Stimulated activated memory B cell treated with anti-CD40 and anti-IgM and Interleukin-4, amounts not matched to agents 10 μg/mL and 1 μg/mL and 100 μg/mL, for 72 hours (primary cell): ENCODE results near the gene CCDC201.
A peak's percentile ranks its signal among the peaks of the same experiment; 100 is the strongest.

Experiments
- ATAC-seq: fragments of 150-1000 bp; cut with Tn5 transposase; 2 replicates; pipeline ENCODE4 v1.10.0; 2021
- H3K27ac Mint-ChIP-seq: one replicate; pipeline ENCODE4 v1.8.0; 2022; ENCODE audit warnings: mild to moderate bottlenecking, mixed read lengths
- H3K27me3 Mint-ChIP-seq: one replicate; pipeline ENCODE4 v1.8.0; 2022; ENCODE audit warnings: mixed read lengths
- H3K36me3 Mint-ChIP-seq: one replicate; pipeline ENCODE4 v1.8.0; 2022; ENCODE audit warnings: mixed read lengths
- H3K4me1 Mint-ChIP-seq: one replicate; pipeline ENCODE4 v1.8.0; 2022; ENCODE audit warnings: mixed read lengths
- H3K4me3 Mint-ChIP-seq: one replicate; pipeline ENCODE4 v1.8.0; 2022; ENCODE audit warnings: mild to moderate bottlenecking, moderate library complexity, mixed read lengths
- H3K9me3 Mint-ChIP-seq: one replicate; pipeline ENCODE4 v1.8.0; 2022; ENCODE audit warnings: mixed read lengths

Gene CCDC201

DNA sequence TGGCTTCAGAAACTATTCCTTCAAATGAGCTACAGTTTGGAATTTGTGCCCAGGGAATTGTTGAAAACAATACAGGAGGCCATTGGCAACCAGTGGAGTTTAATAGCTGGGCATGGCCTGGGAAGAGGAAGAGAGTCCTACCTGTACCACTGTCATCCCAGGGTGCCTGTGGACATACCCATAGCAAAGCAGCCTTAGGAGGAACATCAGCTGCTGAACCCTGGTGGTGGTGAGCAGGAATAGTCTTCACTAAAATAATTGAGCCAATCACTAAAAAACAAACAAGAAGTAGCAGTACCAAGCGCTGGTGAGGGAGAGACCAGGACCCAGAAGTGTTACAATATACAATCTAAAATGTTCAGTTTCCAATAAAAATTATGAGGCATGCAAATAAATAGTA, 29.9 kb upstream of the CCDC201 start:
- Mint-ChIP-seq H3K4me3 (no peak overlapping the region), H3K27ac (no peak overlapping the region), H3K4me1 (no peaks in the 10 kb centered on the region), H3K27me3 (peaks cover 6% of the 10 kb centered on the region), H3K36me3 (no peaks in the 10 kb centered on the region), H3K9me3 (peaks cover 3% of the 10 kb centered on the region)
- ATAC-seq, result no peak

DNA sequence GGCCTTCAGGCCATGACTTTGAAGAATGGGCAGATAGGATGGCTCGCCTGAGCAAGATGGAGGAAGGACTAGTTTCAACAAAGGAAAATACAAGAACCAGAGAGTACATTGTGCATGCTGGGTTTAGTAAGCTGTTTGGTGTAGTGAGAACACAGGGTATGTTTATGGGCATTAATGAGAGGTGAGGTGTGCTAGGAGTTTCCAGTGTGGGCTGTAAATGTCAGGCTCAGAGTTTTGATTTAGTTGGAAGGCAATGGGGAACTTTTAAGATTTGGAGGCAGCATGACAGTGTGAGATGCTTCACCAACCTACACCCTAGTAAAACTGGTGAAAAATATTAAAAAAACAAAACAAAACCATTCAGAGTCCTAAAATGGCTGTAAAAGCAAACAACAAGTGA, 28.7 kb upstream of the CCDC201 start:
- H3K4me1 Mint-ChIP-seq, result no peaks in the 10 kb centered on the region
- H3K36me3 Mint-ChIP-seq, result no peaks in the 10 kb centered on the region
- peak; percentile 36 for ATAC-seq
- peaks cover 3% of the 10 kb centered on the region for H3K9me3 Mint-ChIP-seq
- H3K27ac Mint-ChIP-seq, result no peak overlapping the region
- H3K27me3 Mint-ChIP-seq, result peaks cover 10% of the 10 kb centered on the region
- no peak overlapping the region for H3K4me3 Mint-ChIP-seq

DNA sequence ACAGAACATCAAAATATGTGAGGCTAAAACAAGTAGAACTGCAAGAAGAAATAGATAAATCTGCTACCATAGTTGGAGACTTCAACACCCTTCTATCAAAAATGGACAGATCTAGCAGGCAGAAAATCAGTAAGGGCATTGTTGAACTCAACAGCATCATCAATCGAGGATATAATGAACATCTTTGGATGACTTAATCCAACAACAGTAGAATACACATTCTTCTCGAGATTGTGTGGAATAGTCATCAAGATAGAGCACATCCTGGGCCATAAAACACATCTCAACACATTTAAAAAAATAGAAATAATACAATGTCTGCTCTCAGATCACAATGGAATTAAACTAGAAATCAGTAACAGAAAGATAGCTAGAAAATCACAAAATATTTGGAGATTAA, 25.3 kb upstream of the CCDC201 start:
- Mint-ChIP-seq H3K4me1 (no peaks in the 10 kb centered on the region), H3K27me3 (peaks cover 38% of the 10 kb centered on the region), H3K9me3 (no peaks in the 10 kb centered on the region), H3K4me3 (no peak overlapping the region), H3K36me3 (no peaks in the 10 kb centered on the region), H3K27ac (no peak overlapping the region)
- no peak for ATAC-seq

DNA sequence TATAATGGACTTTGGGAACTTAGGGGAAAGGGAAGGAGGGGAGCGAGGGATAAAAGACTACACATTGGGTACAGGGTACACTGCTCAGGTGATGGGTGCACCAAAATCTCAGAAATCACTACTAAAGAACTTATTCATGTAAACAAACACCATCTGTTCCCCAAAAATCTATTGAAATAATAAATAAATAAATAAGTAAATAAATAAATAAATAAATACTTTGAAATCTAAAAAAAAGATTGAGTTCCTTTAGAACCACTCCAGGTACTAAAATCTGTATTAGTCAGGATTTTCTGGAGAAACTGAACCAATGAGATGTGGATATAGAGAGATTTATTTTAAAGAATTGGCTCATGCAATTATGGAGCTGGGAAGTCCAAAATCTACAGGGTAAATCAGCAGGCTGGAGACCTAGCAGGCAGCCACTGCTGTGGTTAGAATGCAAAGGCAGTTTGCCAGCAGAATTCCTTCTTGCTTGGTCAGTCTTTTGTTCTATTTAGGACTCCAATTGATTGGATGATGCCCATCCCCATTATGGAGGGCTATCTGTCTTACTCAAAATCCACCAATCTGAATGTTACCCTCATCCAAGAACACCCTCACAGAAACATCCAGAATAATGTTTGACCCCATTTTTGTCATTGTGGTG, 24.3 kb upstream of the CCDC201 start:
- Mint-ChIP-seq H3K36me3 (no peaks in the 10 kb centered on the region), H3K4me3 (no peak overlapping the region), H3K27ac (no peak overlapping the region), H3K27me3 (peaks cover 38% of the 10 kb centered on the region), H3K9me3 (no peaks in the 10 kb centered on the region), H3K4me1 (no peaks in the 10 kb centered on the region)
- no peak for ATAC-seq

DNA sequence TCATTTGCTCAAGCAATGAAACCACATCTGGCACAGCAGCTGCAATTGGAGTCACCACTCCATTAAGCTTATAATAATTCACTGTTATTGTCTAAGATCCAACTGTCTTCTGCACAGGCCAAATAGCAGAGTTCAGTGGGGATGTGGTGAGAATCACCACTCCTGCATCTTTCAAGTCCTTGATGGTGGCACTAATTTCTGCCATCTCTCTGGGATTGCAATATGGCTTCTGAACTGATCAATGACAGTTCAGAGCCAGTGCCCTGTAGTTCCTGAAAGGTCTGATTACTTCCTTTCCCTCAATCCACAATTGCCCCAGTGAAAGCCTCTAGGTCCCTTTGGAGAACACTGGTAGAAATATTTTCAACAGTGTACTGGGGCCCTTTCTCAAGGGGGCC, 21.8 kb upstream of the CCDC201 start:
- H3K4me3 Mint-ChIP-seq, result no peak overlapping the region
- H3K4me1 Mint-ChIP-seq, result no peaks in the 10 kb centered on the region
- ATAC-seq, result no peak
- H3K27ac Mint-ChIP-seq, result no peak overlapping the region
- no peaks in the 10 kb centered on the region for H3K9me3 Mint-ChIP-seq
- no peaks in the 10 kb centered on the region for H3K36me3 Mint-ChIP-seq
- peaks cover 54% of the 10 kb centered on the region for H3K27me3 Mint-ChIP-seq

DNA sequence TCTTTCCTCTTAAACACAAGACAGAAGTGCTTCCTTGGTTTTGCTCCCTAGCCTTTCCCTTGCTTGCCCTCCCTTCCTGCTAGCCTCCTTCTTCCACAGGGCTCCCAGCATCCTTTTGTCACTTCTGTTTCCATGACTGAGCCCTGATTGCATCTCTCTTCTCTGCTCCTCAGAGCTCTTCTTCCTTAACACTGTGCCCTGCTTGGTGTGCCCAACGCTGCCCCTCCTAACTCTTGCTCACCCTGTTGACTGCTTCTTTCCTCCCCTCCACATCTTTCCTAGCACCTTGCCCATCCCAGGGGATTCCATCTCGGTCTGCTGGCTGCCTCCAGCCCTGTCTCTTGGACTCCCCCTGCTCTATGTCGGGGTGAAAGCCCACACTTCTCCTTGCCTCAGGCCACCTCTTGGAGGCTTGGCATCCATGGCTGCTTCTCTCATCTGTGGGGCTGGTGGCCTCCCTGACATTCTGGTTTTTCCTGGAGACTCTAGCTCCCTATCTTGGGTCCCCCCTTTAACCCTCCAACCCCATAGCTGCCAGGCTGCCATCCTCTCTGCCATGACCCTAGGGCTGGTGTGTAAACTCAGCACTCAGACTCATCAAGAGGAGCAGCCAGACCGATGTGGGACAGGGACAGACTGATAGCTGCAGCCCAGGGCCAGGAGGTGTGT, 21.2 kb upstream of the CCDC201 start:
- no peaks in the 10 kb centered on the region for H3K9me3 Mint-ChIP-seq
- no peak for ATAC-seq
- H3K4me1 Mint-ChIP-seq, result no peaks in the 10 kb centered on the region
- peaks cover 59% of the 10 kb centered on the region for H3K27me3 Mint-ChIP-seq
- H3K4me3 Mint-ChIP-seq, result no peak overlapping the region
- no peak overlapping the region for H3K27ac Mint-ChIP-seq
- no peaks in the 10 kb centered on the region for H3K36me3 Mint-ChIP-seq

DNA sequence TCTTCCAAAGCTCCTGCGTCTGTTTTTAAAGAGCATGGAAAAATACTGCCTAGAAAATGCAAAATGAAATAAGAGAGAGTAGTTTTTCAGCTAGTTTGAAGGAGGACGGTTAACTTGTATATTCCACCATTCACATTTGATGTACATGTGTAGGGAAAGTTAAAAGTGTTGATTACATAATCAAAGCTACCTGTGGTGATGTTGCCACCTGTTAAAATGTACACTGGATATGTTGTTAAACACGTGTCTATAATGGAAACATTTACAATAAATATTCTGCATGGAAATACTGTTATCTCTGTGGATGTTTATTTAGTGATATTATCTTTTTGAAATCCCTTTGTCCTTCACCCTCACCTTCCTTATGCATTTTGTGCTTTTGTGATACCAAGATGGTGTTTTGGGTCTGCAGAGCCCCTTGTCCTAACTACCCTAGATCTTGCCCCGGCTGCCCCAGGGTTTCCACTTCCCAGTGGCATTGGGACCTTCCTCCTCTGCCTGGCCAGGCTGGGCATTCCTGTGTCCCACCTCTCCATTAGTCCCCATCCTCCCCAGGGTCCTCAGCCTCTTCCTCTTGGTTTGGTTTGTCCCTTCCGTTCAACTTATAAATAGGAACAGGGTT, 20.6 kb upstream of the CCDC201 start:
- Mint-ChIP-seq H3K36me3 (no peaks in the 10 kb centered on the region), H3K4me1 (no peaks in the 10 kb centered on the region), H3K27me3 (peaks cover 62% of the 10 kb centered on the region), H3K27ac (no peak overlapping the region), H3K4me3 (no peak overlapping the region), H3K9me3 (no peaks in the 10 kb centered on the region)
- ATAC-seq, result no peak

DNA sequence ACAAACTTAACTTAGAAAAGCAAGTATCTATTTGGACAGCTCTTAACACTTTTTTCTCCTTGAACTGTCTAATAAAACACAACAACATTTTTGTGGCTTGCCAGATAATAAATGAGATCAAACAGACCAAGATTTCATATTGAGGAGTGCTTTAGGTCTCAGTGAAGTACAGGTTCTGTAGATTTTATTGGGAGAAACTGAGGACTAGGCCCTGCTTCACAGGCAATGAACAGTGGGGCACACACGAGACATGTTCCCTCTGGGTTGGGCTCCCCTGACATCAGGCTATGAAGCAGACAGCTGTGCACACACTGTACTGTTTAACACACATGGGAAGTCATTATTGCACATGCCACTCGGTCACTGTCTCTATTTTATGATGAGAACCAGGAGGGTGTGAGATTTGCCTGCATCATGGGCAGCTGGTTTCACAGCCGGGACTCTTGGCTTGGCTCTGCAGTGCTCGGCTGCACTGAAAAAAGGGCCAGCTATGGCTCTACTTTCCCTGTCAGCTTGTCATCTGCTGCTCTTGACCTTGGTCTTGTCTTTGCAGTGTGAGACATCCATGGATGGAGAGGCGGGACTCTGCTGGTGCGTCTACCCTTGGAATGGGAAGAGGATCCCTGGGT, 19.6 kb upstream of the CCDC201 start:
- H3K4me3 Mint-ChIP-seq, result no peak overlapping the region
- no peak for ATAC-seq
- H3K27ac Mint-ChIP-seq, result no peak overlapping the region
- H3K27me3 Mint-ChIP-seq, result peaks cover 53% of the 10 kb centered on the region
- H3K4me1 Mint-ChIP-seq, result no peaks in the 10 kb centered on the region
- H3K36me3 Mint-ChIP-seq, result no peaks in the 10 kb centered on the region
- H3K9me3 Mint-ChIP-seq, result no peaks in the 10 kb centered on the region

DNA sequence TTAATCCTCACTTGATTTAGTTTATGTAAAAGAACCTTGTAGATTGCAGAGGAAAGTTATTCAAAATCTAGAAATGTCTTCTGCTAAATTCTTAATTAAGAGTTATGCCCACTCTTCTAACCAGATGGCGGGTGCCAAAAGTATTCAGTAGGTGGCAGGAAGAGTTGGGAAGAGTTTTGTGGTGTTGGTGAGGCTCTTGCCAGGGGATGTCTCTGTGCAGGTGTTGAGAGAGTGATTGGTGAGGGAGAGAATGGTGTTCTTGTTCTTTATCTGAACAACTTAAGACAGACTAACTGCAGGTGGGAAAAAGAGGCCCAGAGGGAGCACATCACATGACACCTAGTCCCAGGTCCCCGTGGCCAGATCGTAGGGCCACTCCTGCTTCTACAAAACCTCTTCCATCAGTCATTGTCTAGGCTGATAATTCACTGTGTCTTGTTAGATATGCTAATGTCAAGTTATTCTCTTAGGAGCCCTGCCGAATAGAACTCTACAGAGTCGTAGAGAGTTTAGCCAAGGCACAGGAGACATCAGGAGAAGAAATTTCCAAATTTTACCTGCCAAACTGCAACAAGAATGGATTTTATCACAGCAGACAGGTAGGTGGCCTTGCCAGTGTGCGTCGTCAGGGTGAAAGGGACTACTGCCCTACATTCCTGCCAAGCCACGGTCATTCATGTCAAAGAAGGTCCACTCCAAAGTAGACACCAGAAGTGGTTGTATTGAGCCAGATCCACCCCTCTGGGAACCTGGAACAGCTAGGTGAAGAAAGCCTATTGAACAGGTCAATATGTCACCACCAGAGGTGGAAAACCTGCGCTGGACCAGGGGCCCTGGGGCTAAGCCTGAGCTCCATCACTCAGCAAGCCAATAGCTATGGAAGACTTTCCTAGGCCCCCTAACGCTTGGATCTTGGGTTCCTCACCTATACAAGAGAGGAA, 18.9 kb upstream of the CCDC201 start:
- no peak overlapping the region for H3K27ac Mint-ChIP-seq
- peaks cover 53% of the 10 kb centered on the region for H3K27me3 Mint-ChIP-seq
- no peaks in the 10 kb centered on the region for H3K4me1 Mint-ChIP-seq
- no peaks in the 10 kb centered on the region for H3K9me3 Mint-ChIP-seq
- H3K4me3 Mint-ChIP-seq, result no peak overlapping the region
- no peaks in the 10 kb centered on the region for H3K36me3 Mint-ChIP-seq
- ATAC-seq, result no peak

DNA sequence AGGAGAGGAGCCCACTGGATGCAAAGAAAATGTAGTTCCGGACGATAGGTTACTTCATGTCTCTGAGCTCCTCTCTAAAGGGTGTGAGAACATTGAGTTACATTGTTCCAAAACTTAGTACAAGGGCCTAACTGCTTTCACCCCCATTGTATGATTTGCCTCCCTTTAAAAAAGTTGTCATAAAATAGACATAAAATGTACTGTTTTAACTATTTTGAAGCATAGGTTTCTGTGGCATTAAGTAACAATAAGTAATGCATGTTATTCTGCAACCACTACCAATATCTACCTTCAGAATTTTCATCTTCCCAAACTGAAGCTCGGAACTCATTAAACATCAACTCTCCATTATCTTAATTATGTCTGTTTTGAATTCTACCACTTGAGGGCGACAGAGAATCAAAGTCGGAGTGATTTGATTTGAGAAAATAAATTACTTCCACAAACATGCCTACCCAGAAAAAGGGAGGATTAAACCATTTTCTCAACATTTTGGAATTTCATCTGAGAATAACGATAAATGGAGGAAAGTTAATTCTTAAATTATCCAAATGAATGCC, 18.1 kb upstream of the CCDC201 start:
- peaks cover 51% of the 10 kb centered on the region for H3K27me3 Mint-ChIP-seq
- H3K9me3 Mint-ChIP-seq, result no peaks in the 10 kb centered on the region
- H3K27ac Mint-ChIP-seq, result no peak overlapping the region
- H3K4me3 Mint-ChIP-seq, result no peak overlapping the region
- no peak for ATAC-seq
- H3K36me3 Mint-ChIP-seq, result no peaks in the 10 kb centered on the region
- no peaks in the 10 kb centered on the region for H3K4me1 Mint-ChIP-seq

DNA sequence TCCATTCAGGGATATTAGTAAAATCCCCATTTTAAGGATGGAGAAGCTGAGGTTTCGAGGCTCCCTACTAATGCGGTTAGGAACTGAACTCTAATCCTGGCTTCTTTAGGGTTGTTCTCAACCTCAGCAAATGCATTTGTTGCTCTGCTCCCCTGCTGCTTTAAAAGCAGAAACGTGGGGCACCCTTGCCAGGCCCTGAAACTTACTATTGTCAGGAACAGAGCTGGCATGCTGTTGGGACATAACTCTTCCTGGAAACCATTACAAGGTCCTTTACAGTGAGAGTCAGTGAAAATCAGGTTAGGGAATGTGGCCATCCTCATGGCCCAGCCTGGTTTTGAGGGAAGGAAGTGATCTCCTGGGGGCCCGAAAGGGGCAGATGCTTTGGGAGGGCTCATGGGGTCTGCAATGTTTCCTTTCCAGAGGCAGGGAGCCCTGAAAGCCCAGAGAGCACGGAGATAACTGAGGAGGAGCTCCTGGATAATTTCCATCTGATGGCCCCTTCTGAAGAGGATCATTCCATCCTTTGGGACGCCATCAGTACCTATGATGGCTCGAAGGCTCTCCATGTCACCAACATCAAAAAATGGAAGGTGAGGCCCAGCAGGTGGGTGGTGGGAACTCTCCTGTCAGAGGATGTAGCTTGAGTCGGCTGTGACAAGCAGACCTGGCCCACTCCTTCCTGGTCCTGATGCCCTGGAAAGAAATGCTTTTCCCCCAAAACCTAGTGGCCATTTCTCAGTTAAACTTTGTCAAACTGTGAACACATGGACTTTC, 17.4 kb upstream of the CCDC201 start:
- Mint-ChIP-seq H3K4me1 (no peaks in the 10 kb centered on the region), H3K9me3 (no peaks in the 10 kb centered on the region), H3K27me3 (peaks cover 47% of the 10 kb centered on the region), H3K4me3 (no peak overlapping the region), H3K36me3 (no peaks in the 10 kb centered on the region), H3K27ac (no peak overlapping the region)
- ATAC-seq, result no peak

DNA sequence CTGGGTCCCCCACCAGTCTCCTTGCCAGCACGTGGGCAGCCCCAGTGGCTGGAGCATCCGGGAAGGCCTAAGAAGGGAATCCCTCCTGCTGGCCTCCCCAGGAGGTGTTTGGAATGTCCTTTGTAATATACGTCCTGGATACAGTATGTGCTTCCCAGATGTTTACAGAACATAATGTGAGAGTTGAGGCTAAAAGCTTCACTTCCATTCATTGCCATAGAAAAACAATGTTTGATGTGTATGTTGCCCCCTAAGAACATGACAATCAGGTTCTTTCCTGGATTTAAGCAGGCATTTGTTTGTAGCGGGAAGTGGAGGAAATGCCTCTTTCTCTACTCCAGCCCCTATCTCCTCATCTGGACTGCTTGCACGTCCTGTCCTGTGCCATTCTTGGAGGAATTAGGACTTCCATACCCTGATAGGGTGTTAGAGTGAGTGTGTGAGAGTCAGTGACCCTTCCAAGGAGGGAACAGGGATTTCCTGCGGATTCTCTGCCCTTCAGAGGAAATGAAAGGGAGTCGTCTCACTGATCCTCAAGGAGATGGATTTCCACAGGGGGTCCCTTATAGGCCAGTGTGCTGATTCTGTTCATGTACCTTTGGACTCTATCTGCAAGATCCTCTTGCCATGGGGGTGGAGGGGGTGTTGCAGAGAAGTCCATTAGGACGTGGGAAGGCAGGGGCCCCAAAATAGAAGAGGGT, 16.6 kb upstream of the CCDC201 start:
- no peak overlapping the region for H3K4me3 Mint-ChIP-seq
- no peak for ATAC-seq
- H3K27me3 Mint-ChIP-seq, result peaks cover 48% of the 10 kb centered on the region
- H3K4me1 Mint-ChIP-seq, result no peaks in the 10 kb centered on the region
- H3K27ac Mint-ChIP-seq, result no peak overlapping the region
- H3K9me3 Mint-ChIP-seq, result no peaks in the 10 kb centered on the region
- no peaks in the 10 kb centered on the region for H3K36me3 Mint-ChIP-seq

DNA sequence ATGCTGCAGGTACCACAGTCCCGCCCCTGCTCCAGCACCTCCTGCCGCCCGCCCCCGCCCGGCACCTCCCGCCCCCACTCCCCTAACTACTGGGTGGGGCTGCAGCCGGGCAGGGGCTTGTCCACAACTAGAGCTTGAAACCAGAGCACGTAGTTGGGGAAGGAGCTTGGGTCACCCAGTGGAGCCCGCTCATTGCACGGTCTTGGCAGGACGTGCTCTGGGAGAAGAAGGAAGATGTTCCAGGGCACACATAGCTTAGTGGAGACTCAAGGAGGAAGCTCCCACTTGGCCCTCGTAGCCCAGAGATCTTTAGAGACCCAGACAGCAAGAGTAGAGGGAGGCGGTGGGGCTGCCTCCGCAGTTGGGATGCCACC, 16.1 kb upstream of the CCDC201 start:
- Mint-ChIP-seq H3K9me3 (no peaks in the 10 kb centered on the region), H3K36me3 (no peaks in the 10 kb centered on the region), H3K4me3 (no peak overlapping the region), H3K4me1 (no peaks in the 10 kb centered on the region), H3K27me3 (peaks cover 48% of the 10 kb centered on the region), H3K27ac (no peak overlapping the region)
- peak; percentile 4 for ATAC-seq
